GM18907 (cell line): Measurements from ENCODE around the gene ANKRD13A.
"Not testable (repeated sequence)": the region's sequence is repeated elsewhere in the genome, so short reads cannot be mapped to it uniquely, and the experiment has no call there.

ENCODE experiments used
- ATAC-seq: cut with Tn5 transposase; IDR thresholded peaks from one replicate; pipeline ENCODE4 v1.9.1; 2021; ENCODE audit warnings: mild to moderate bottlenecking, moderate library complexity; ENCODE audit not compliant: unreplicated experiment

The ANKRD13A gene

DNA sequence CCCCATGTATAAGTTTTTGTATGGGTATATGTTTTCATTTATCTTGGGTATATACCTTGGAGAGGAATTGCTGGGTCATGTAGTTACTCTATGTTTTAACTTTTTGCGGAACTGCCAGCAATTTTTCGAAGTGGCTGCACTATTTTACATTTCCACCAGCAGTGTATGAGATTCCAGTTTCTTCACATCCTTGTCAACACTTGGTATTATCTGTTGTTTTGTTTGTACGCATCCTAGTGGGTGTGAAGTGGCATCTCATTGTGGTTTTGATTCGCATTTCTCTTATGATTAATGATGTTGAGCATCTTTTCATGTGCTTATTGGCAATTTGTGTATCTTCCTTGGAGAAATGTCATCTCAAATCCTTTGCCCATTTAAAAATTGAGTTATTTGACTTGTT is 6.9 kb downstream of the ANKRD13A start:
- ATAC-seq, result no peak

DNA sequence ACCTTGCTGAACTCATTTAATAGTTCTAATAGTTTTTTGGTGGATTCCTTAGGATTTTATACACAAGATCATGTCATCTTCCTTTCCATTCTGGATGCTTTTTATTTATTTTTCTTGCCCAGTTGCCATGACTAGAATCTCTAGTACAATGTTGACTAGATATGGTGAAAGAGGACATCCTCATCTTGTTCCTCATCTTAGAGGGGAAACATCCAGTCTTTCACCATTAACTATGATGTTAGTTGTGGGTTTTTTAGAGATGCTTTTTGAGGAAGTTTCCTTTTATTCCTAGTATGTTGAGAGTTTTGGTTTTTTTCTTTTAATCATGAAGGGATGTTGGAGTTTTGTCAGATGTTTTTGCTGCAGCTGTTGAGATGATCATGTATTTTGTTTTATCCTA is 8.7 kb downstream of the ANKRD13A start:
- no peak for ATAC-seq

DNA sequence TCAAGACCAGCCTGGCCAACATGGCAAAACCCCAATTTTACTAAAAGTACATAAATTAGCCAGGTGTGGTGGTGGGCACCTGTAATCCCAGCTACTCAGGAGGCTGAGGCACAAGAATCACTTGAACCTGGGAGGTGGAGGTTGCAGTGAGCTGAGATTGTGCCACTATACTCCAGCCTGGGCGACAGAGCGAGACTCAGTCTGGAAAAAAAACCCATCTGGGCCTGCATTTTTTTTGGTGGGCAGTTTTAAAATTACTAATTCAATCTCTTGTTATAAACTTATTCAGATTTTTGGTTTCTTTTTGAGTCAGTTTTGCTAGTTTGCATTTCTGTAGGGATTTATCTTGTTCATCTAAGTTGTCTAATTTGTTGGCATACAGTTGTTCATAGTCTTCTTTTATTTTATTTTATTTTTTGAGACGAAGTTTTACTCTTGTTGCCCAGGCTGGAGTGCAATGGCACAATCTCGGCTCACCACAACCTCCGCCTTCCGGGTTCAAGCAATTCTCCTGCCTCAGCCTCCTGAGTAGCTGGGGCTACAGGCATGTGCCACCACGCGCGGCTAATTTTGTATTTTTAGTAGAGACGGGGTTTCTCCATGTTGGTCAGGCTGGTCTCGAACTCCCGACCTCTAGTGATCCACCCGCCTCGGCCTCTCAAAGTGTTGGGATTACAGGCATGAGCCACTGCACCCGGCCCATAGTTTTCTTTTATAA is 9.6 kb downstream of the ANKRD13A start:
- not testable (repeated sequence) for ATAC-seq

DNA sequence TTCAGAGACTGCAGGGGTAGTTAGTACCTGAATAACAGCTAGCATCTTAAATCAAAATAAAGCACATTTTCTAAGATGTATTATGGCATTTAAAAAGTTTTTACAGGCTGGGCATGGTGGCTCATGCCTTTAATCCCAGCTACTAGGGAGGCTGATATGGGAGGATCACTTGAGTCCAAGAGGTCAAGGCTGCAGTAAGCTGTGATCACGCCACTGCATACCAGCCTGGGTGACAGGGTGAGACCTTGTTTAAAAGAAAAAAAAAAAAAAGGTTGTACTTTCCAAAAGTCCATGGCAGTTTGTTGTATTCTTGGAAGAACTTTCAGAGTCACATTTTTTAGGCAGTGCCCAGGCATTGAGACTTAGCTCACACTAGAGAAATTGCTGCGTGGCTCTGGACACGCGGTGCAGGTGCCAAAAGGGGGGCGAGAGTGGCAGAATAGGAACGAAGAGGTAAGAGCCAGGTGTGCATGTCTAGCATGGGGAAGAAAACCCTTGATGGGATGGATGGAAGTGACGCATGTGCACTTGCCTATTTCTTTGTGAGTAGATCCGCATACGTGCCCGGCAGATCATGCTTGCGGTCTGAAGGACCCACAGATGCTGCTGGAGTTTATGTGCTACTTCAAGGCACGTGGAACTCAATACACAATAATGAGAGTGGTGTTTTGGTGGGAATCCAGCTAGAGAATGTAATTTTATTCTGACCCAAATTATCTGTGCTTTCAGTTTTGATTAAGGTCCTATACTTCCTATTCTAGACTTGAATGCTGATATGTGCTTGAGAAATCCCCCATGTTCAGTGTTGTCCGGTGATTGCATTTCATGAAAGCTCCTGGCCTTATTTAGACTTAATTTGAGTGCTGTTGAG is 11.9 kb downstream of the ANKRD13A start:
- no peak for ATAC-seq

DNA sequence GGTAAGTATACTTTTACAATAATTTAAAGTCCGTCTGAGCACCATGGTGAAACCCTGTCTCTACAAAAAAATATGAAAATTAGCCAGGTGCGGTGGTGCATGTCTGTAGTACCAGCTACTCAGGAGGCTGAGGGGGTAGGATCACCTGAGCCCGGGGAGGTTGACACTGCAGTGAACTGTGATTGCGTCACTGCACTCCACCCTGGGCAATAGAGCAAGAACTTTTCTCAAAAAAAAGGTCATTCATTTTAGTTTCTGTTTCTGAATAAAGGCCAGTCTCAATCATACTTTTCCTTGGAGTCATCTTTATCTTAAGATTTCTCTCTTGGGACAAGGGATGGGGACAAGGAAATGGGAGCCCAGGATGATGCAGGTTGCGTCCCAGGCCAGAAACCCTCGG is 12.9 kb downstream of the ANKRD13A start:
- peak; percentile 63 for ATAC-seq

DNA sequence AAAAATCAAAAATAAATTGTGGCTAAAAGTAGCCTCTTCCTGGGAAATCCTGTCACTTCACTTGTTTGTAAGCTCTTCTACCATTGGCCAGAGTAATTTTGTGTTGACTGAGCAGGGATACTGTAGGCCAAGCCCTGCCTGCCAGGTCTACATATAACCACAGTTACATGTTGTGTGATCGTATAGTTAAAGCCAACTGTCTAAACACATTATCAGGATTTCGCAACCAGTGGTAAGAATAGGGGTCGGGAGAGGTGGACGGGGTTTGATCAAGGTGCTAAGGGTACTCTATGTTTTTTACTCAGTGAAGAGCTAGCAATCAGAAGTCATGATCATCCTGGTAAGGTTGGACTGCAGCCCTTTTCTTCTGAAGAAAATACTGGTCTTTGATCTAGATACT is 13.4 kb downstream of the ANKRD13A start:
- ATAC-seq, result no peak

DNA sequence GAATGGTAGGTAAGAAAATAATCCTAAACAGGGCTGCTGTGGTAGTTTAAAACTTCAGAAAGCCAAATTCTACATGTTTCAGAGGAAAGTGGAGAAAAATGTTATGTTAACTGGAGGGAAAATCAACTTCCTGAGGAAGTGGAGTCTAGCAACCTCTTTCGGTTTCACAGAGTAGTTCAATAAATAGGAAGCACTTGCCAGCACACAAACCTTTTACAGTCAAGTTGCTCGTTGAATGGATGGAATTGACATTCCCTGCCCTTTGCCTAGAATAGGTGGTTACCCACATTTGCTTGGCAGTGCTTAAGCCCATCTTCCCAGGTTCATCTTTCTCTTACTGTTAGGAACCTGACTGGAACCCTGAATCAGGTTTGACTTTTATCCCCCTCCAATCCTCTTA is 15.9 kb downstream of the ANKRD13A start:
- ATAC-seq, result no peak

DNA sequence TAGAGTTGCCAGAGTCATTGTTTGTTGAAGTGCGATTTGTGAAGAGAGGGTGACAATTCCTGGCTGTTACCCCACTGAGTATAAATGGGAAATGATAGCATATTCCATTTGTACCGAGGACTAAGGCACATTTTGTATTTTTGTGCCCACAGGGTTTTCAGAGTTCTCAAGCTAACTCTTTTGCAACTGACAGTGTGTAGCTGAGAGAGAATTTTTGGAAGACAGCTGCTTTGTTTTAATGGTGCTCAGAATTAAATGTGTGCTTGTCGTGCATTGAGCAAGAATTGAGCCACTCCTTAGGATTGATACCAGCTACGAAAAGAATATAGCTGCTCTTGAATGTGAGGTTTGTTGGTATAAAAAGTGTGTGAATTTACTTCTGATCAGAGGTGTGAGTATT is 21.7 kb downstream of the ANKRD13A start:
- ATAC-seq, result no peak

DNA sequence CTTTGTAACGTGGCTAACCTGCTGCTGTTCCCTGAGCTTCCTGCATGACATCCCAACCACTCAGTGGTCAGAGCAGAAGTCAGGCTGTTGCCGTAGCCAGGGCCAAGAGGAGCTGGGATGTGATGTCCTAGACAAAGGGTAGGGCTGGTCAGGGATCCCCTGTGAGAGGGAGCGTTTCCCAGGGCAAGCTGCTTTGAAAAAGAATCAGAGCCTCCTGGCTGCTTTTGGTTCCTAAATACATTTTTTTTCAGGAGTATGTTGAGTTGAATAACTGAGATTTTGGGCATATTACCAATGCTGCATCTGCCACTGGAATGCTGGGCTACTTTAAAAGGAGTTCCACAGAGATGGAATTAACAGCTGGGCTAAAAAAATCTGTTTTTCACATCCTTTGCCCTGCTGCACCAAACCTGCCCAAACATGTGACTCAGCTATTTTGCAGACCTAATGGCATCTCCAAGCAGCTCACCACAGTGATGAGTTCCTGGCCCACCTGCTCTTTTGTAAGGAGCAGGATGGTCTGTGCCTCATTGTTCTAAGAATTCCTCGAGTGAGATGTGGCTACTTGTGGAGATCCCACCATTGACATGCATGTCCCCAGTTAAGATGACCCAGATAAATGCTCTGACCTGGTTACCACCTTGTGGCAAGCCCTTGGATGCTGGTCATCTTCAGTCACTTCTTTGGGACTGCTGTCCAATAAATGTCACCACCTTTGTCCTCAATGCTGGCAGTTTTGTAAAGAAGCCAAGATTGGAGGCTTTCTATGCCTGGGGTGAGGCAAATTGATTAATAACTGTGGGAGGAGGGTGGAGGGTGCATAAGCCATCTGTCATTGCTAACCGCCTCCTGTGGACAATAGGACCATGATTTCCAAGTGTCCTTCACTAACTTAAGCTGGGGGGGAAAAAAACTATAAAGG is 24.1 kb downstream of the ANKRD13A start:
- no peak for ATAC-seq

DNA sequence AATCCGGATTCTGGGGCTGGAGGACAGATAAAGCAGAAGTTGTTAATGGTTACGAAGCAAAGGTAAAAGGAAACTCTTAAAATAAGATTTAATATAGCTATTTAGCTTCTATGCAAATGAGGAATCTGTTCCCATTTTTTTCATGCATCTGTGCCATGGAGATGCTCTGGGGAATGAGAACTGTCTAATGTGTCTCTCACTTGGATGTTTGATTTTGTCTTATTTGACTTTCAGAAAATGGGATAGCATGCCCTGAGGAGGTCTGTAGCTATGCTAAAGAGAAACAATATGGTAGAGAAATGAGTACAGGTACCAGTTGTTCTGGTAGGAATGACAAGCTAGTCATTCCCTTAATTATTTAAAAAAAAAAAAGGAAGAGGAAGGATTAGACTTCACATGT is 24.8 kb downstream of the ANKRD13A start:
- no peak for ATAC-seq

DNA sequence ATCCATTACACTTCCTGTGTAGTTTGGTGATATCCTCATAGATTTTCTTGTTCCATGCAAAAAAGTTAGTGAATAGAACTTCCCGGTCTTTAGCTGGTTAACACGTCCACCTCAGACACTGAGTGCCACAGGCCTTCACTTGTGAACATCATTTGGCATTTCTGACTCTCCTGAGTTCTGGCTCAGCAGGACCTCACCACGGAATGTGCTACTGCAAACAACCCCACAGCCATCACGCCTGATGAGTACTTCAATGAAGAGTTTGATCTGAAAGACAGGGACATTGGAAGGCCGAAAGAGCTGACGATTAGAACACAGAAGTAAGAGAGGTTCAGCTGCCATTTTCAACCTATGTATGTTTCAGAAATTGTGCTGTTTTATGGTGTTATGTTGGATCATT is 29.1 kb downstream of the ANKRD13A start:
- ATAC-seq, result no peak

DNA sequence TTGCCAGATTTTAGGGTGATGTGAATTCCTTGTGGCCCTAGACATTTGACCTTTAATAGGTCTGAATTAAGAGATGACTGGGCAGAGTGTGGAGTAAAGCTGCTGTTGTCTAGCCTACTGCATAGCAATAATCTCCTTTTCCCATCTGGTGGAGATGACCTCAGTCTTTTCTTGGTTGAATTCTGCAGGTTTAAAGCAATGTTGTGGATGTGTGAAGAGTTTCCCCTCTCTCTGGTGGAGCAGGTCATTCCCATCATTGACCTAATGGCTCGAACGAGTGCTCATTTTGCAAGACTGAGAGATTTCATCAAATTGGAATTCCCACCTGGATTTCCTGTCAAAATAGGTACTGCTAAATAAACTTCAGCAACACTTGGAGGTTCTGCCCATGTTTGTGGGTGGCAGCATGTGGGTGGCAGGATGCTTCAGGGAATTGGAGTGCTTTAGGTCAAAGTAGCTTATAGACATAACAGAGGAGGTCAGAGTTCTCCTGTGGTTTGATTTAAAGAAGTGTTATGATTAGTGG is 30.1 kb downstream of the ANKRD13A start:
- no peak for ATAC-seq

DNA sequence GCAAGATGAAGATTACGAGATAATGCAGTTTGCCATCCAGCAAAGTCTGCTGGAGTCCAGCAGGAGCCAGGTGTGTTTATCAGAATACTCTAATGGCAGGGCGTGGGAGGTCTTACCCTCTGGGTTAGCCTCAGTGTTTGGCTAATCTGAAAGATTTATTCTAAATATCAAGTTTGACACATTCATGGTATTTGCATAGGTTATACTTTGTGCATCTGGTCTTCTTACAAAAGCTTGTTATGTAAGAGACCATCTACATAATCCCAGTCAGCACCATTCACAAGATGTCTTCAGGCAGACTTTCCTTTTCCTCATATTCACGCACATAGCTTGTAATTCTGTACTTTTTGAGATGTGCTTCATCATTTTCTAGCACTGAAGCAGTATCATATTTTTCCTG is 34.7 kb downstream of the ANKRD13A start:
- ATAC-seq, result no peak

DNA sequence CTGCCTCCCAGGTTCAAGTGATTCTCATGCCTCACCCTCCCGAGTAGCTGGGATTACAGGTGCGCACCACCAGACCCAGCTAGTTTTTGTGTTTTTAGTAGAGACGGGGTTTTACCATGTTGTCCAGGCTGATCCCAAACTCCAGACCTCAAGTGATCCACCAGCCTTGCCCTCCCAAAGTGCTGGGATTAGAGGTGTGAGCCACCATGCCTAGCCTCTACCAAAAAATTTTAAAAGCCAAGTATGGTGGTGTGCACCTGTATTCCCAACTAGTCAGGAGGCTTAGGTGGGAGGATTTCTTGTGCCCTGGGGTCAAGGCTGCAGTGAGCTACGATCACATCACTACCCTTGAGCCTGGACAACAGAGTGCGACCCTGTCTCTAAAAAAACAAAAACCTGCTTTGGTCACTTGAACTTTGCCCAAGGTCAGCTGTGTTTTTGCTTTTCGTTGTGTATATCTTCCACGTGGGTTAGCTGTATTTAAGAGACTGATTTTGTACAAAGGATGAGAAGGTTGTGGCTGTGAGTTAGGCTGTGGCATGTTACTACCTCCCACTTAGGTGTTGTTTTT is 36.4 kb downstream of the ANKRD13A start:
- no peak for ATAC-seq

DNA sequence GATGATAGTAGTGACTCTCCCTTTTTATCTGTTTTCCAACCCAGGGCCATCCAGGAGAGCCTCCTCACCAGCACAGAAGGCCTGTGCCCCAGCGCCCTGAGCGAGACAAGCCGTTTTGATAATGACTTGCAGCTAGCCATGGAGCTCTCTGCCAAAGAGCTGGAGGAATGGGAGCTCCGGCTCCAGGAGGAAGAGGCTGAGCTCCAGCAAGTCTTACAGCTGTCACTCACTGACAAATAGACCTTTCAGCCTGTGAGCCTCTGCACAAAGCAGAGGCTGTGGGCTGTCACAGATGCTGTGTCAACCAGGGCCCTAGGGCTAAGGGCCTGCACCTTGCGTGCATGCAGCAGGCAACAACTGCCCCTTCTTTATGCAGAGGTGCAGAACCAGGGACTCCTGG is 38.1 kb downstream of the ANKRD13A start:
- ATAC-seq, result no peak

DNA sequence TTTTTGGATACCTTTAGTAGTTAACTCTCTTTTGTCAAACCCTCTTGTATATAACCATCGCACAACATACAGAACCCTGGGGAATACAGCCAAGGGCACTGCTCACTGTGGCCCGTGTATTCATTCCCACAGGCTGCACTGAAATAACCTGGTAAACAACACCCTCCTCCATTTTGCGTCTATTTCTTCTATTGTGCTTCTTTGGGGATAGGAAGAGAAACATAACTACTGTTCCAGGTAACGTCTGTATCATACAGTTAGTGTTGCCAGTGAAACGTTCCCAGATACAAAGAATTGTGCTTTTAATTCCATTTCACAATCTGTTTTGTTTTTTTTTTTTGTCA is 39.5 kb downstream of the ANKRD13A start:
- no peak for ATAC-seq

DNA sequence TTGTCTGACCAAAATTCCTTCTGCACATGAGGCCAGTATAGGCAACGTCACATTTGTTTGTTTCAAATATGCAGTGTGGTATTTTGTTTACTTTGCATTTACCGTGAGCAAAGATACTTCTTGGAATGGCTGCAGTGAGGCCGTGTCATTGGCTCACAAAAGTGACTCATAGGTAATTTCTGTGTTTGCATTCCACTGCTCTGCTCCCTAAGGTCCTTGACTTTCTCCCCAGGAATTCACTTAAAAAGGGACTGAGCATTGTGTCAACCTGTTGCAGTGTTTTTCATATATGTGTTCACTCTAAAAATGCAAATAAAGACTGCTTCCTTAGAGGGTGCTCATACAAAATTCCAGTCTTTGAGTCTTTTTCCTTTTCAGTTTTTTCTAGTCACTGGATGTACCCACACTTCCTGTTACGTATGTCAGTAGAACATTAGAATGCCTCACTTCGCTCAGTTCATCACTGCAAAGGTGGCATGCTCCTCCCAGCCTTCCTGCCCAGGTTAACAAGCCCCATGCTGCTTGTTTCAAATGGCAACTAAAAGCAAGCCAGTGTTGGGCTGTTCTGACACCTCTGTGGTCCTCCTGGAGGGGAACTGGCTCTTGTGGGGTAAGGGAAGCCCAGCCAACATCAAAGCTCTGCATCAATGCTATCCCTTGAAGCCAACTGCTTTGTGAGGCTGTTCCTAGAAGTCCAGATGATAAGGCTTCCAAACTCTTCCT is 40.0 kb downstream of the ANKRD13A start:
- ATAC-seq, result no peak

DNA sequence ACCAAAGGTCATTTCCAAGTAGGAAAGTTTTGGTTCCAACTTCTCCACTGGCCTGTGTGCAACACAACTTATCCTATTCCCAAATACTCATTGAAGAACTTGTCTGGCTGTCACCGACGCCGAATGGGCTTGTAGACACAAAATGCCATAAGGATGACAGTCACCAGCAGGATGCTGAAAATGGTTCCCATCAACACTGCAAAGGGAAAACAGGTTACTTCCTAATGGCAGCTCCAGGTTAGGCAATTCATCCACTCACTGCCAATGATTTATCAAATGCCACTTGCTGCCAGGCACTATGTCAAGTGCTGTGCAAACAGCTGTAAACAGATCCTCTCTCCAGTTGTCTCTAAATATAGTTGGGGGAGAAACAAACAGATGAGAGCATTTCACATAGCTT is 43.0 kb downstream of the ANKRD13A start:
- no peak for ATAC-seq

DNA sequence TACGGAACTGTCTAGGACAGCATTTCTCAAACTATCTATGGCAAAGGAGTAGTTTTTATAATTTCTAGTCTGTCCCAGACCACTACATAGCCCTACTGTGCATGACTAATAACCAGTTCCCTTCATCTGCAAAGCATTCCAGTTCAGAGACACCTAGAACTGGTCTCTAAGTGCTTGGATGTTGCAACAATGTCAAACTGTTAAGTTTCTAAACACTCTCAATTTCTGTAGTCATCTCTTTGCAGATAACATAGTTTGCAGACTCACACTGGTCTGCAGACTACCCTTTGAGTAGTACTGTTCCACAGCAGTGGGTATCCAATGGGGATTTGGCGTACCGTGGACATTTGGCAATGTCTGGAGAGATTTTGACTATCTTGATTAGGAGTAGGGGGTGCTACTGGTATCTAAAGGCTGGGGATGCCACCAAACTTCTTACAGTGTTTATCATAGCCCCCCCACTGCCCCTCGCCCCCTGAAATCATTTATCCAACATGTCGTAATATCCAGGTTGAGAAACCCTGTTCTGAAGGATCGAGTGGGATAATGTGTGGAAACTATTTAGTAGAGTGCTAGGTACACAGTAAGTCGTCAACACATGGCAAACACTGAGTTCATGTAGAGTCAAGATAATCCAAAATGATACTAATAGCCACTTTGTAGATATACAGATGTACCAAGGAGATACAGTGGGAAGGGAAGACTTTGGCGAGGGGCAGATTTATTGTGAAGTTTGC is 47.4 kb downstream of the ANKRD13A start:
- no peak for ATAC-seq
